ENCODE results near the gene PARD6G.
"Not testable (repeated sequence)": the region's sequence is repeated elsewhere in the genome, so short reads cannot be mapped to it uniquely, and the experiment has no call there.

Gene PARD6G

DNA sequence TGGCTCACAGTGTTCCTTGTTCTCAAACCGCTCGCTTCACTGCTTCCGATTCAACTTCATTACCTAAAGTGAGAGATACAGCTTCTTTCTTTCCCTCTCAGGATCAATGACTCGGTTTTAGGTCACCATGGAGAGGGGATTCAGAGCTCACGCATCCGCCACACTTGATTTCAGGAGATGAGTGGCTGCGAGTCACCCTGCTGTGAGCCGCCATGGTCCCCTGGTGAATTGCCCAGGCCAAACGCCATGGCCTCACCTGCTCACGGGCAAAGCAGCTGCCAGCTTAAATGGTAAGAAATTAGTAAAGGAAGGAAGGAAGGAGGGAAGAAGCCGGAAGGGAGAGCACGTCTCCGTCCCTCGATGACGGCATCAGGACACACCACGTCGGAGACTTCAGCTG is 77.7 kb downstream of the PARD6G start:
- DNase-seq, result no peak

- no peak for DNase-seq
These were observed 78.3 kb downstream of the PARD6G start for GRCh38 chr18:80168982-80169381.

GRCh38 chr18:80168346-80168745 is 79.0 kb downstream of the PARD6G start:
- DNase-seq, result no peak

DNA sequence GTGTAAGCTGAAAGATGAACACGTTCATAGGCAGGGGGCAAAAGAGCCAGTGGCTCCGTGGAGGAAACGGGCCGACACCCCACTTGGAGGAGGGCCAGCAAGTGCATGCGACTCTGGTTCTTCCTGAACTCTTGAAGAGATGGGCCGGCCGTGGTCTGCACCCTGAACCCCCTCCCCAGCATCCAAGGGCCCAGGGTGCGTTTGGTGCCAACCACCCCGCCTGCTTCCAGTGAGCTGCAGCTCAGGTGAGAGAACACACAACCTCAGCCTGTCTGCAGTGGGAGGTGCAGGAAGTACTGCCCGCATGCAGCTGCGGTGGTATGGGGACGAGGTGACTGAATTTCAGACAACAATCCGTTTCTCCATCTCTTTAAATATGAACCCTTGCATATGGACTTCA is 79.4 kb downstream of the PARD6G start:
- no peak for DNase-seq

- no peak for DNase-seq
These were observed 80.0 kb downstream of the PARD6G start for GRCh38 chr18:80167331-80167730.

- DNase-seq, result no peak
These were observed 80.6 kb downstream of the PARD6G start for GRCh38 chr18:80166725-80167124.

DNA sequence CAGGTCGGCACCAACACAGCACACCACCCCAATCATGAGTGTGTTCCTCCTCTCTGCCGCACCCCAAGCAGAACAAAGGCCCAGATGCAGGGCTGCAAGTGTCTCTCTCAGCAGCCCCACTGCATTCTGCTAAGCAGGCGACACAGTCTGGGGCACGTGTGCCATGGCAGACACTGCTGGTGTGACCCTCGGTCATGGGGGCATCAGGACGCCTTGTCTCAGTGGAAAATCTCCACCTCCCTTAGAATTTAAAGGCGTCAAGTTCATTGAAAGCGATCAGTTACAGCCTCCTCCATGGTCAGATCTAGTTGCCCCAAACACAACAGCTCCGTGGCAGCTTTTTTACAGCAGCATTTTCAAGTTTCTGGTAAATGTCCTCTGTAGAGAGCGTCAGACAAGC is 81.1 kb downstream of the PARD6G start:
- no peak for DNase-seq

DNA sequence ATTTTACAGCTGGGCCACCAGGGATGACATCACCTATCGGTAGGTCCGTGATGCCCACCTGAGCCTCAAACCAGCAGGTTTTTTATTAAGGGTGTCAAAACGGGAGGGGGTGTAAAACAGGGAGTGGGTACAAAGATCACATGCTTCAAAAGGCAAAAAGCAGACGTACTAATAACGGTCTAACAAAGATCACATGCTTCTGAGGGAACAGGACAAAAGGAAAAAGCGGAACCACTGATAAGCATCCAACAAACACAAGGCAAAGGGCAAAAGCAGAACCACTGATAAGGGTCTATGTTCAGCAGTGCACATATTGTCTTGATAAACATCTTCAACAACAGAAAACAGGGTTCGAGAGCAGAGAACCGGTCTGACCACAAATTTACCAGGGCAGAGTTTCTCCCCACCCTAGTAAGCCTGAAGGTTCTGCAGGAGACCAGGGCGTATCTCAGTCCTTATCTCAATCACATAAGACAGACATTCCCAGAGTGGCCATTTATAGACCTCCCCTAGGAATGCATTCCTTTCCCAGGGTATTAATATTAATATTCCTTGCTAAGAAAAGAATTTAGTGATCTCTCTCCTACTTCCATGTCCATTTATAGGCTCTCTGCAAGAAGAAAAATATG is 82.5 kb downstream of the PARD6G start:
- DNase-seq, result not testable (repeated sequence)

- no peak for DNase-seq
These were observed 84.1 kb downstream of the PARD6G start for GRCh38 chr18:80163183-80163582.

DNA sequence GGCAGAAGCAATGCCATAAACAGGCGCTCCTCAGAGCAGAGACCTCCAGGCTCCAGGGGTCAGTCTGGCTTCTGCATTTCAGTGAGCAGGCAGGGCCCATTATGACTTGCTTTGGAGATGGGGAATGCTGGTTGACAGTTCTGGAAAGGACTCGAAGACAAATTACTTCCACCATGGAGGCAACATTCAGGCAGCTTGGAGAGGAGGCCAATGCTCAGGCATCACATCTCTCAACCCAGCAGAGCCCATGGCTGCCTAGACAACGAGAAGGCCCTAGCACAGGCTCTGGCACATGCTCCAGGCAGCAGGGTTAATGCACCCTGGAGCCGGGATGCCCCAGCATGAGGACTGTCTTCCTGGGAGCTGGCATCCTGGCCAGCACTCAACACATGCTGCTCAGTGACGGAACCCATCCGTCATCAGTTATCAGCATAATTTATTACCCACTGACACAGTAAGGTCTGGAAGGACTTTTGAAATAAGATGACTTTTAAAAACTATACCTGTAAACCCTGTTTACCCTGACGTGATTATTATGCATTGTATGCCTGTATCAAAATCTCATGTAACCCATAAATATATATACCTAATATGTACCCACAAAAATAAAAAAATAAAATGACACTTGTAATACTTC is 85.4 kb downstream of the PARD6G start:
- no peak for DNase-seq

DNA sequence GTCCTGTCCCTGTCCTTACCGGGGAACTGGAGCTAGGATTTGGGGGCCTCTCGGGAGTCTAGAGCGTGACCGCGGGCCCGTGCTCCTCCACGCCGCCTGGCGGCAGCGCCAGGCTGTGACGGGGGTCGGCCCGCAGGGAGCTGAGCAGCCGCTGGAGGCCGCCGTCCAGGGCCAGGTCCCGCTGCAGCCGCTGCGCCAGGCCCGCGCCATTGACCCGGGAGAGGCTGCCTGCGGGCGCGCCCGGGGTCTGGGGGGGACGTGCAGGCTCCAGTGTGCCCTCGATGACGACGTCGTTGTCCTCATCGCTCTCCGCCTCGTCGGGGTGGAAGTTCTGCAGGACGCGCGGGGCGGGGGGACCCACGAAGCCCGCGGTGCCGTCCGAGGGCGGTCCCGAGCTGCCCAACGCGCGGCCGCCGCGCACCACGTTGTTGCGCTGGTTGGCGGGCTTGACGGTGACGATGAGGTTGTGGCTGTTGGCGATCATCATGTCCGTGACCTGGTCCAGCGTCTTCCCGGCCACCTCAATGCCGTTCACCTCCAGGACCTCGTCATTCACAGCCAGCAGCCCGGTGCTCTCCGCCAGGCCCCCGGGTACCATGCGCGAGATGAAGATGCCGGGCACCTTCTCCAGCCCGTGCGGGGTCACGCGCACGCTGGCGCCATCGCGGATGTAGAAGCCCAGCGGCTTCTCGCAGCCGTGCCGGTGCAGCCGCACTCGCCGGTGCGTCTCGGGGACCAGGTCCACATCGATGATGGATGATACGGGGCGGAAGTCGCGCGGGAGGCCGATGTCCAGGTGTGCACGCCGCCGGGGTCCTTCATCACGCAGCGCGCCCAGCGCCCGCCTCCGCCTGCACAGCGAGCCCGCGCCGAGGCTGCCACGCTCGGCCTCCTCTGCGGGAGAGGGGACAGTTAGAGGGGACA is 87.3 kb downstream of the PARD6G start:
- no peak for DNase-seq

- DNase-seq, result no peak
These were observed 88.9 kb downstream of the PARD6G start for GRCh38 chr18:80158365-80158764.

DNA sequence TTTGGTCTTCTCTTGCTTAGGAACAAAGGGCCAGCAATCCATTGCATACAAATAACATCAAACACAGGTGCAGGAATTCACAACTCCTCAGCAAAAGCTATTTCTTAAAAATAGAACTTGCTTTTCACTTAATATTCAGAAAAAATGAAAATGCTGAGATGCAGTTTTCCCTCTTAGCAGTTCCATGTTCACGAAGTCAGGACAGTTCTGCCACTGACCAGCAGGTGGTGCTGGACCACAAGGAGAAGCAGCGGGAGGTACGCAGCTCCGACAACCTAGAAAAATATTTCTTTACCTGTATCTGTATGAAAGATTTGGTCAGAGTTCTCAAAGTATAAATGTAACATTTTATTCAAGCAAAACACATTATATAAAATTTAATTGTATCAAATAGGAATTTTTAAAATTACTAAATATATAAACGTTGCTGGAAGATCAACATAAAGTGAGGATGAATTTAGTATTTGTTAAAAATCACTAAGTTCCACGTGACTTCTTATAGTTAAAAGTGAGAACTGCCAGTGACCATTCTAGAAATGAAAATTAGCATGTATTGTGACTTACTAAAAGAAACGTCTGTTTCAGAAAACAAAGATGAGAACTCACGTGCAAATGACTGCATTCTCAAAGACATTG is 89.5 kb downstream of the PARD6G start:
- no peak for DNase-seq

- DNase-seq, result no peak
These were observed 93.0 kb downstream of the PARD6G start for GRCh38 chr18:80154293-80154692.

- no peak for DNase-seq
These were observed 97.6 kb downstream of the PARD6G start for GRCh38 chr18:80149667-80150066.

- no peak for DNase-seq
These were observed 98.8 kb downstream of the PARD6G start for GRCh38 chr18:80148326-80149199.

DNA sequence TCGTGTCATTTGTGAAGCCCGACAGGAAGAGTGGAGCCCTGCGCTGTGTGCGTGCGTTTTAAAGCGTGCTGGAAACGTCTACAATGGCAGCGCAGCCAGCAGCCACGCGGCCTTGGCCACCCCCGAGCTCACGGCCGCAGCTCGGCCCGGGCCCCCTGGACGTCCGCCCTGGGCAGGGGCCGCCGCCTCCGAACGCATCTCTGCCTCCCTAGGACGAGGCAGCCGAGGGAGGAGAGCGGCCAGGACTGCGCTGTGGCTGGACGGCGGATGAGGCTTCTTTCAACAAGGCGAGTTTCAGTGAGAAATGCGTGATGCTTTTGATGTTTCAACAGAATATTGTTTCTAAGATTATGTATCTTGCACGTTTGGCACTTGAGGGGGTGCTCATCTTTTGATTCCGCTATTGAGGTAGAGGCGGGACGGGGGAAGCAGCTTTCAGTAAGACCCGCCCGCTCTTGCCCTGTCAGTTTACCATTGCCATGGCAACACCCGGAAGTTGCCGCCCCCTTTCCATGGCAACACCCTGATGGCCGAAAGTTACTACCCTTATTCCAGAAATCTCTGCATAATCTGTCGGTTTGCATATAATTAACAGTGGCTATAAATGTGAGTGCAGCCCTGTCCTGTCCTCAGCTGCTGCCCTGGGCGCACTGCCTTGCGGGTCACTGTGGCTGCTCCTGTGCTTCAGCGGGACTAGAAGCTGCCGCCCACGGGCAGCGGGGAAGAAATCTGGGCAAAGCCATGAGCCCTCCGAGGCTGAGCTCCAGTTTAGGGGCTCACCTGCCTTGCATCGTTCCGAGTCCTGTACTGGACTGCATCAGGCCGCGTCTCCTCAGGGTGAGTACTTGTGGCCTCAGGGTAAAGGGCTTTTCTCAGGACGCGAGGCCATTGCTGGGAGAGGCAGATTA is 99.6 kb downstream of the PARD6G start:
- DNase-seq, result no peak

- DNase-seq, result no peak
These were observed 100.3 kb downstream of the PARD6G start for GRCh38 chr18:80147037-80147417.

DNA sequence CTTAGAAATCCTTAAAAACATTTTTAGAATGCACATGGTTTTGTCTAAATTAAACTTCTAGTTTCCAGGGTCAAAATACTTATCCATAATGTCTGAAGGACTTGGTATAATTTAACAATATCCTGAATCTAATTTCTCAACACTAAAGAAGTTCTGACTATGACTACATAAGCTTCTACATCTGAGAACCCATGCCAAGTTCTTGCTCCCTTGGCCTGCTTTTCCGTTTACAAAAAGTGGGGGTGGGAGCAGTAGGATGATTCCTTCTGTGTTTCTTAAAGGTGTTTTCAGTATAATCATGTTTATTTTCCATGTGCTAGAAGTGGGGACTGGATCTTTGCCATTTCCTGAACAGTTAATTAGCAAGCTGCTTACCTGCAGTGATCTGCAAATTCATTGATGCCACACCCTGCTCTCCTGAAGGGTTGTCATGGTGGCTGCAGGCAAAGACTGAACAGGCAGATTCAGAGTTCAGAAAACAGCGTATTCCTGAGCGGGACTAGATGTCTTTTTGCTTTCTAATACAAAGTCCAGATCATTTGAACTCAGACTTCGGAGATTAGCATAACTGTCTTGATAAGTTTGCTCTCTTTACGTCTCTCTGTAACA is 102.0 kb downstream of the PARD6G start:
- DNase-seq, result no peak

DNA sequence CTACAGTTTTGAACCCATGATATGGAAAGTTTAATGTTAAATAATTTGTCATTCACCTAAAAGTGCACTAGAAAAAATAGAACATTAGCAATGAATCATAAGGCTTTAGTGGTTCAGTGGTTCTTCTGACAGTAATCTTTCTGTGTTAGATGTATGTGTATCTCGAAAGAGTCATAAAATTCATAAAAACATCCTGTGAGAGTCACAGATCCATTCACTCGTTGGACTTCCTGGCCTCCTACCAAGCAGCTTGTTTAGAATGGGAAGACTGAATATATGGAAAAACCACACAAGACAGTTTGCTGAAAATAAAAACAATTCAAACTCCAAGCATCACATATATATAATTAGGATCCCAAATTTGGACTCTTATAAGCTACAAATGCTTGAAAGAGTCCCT is 103.4 kb downstream of the PARD6G start:
- DNase-seq, result no peak

Data from activated gamma-delta T cell (primary cell).